NCI-H128 (cell line): ENCODE data around the gene C2CD3.

Experiments
- DNase-seq: peaks from one replicate; lab custom pipeline; 2025; ENCODE audit not compliant: unreplicated experiment; lab: John Stamatoyannopoulos, UW

C2CD3 gene

DNA sequence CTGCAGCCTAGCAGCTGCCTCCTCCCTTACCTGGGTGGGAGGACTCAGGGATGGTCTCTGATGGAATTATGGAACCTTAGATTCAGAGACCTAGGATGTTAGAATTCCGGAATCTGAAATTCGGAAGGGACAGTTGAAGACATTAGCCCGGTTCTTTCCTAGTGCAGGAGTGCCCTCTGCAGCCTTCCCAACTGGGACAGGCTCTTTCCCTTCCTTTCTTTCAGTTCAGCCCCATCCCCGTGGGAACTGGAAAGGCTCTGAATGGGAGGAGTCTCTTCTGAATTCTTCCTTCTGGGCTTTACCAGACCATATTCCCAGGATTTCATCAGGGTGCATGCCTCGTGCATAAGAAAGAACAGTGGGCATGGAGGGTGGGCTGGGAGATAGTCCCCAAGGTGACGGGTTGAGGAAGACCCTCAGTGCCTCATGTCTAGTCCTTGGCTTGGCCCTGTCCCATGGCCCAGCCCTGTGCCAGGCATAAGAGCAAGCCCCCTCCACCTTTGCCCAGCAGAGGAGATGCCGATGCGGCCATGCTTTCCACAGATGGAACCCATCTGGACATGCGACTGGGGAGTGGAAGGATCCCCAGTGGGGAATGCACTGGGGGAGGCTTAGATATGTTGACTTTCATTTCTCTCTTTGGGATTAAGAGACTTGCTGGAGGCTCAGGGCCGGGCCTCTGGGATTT lies 205.6 kb downstream of the C2CD3 start:
- no peak for DNase-seq

DNA sequence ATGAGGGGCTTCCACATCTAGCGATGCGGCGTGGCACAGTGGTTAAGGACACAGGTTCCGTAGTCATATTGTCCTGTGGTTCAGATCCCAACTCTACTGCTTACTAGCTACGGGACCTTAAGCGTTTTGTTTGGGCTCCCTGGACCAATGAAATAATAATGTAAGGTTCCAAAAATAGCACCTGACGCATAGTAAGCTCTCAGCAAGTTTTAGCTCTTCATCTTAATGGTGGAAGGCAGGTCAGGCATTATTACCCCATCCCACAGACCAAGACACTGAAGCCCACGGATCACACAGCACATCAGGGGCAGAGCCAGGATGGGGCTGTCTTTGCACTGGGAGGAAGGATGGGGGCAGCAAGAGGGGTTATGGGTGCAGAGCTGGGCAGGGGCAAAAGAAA lies 206.9 kb downstream of the C2CD3 start:
- no peak for DNase-seq
